Activated CD4-positive, CD25-positive, alpha-beta regulatory T cell (primary cell): ENCODE data around the gene ZIC2.

Source experiments
- DNase-seq, 4 experiments: peaks; one replicate each; lab custom pipeline; 2025; lab: John Stamatoyannopoulos, UW

Gene ZIC2

GRCh38 chr13:99959540-99960230, 21.9 kb upstream of the ZIC2 start:
- no peak for DNase-seq

GRCh38 chr13:99960663-99961311, 20.8 kb upstream of the ZIC2 start:
- no peak for DNase-seq

- no peak for DNase-seq
Measured at GRCh38 chr13:99961636-99962035, 19.9 kb upstream of the ZIC2 start.

GRCh38 chr13:99962242-99962641, 19.3 kb upstream of the ZIC2 start:
- DNase-seq = no peak

- DNase-seq = no peak
Measured at GRCh38 chr13:99963816-99964339, 17.7 kb upstream of the ZIC2 start.

GRCh38 chr13:99965329-99966000, 16.1 kb upstream of the ZIC2 start:
- no peak for DNase-seq

- no peak for DNase-seq
Measured at GRCh38 chr13:99966064-99966805, 15.3 kb upstream of the ZIC2 start.

GRCh38 chr13:99967498-99967868, 14.1 kb upstream of the ZIC2 start:
- no peak for DNase-seq

GRCh38 chr13:99967869-99968520, 13.6 kb upstream of the ZIC2 start:
- DNase-seq = no peak

- no peak for DNase-seq
Measured at GRCh38 chr13:99968521-99969452, 12.8 kb upstream of the ZIC2 start.

GRCh38 chr13:99969453-99969918, 12.1 kb upstream of the ZIC2 start:
- DNase-seq = no peak

GRCh38 chr13:99969919-99970650, 11.5 kb upstream of the ZIC2 start:
- DNase-seq = no peak

GRCh38 chr13:99970651-99971575, 10.7 kb upstream of the ZIC2 start:
- no peak for DNase-seq

GRCh38 chr13:99971576-99972189, 9.9 kb upstream of the ZIC2 start, which contains the start of gene ZIC5:
Gene ZIC5 (minus strand): TSS chr13:99971767. CDS start chr13:99971603, 164 bp downstream.
- no peak for DNase-seq

GRCh38 chr13:99972190-99972731, 9.3 kb upstream of the ZIC2 start:
- DNase-seq = no peak

- DNase-seq = no peak
Measured at GRCh38 chr13:99973163-99973807, 8.3 kb upstream of the ZIC2 start.

- no peak for DNase-seq
Measured at GRCh38 chr13:99973808-99974185, 7.8 kb upstream of the ZIC2 start.
